ENCODE data around the gene NUCKS1.
A peak's percentile ranks its signal among the peaks of the same experiment; 100 is the strongest.
"Not testable (repeated sequence)": the region's sequence is repeated elsewhere in the genome, so short reads cannot be mapped to it uniquely, and the experiment has no call there.

NUCKS1 gene

DNA sequence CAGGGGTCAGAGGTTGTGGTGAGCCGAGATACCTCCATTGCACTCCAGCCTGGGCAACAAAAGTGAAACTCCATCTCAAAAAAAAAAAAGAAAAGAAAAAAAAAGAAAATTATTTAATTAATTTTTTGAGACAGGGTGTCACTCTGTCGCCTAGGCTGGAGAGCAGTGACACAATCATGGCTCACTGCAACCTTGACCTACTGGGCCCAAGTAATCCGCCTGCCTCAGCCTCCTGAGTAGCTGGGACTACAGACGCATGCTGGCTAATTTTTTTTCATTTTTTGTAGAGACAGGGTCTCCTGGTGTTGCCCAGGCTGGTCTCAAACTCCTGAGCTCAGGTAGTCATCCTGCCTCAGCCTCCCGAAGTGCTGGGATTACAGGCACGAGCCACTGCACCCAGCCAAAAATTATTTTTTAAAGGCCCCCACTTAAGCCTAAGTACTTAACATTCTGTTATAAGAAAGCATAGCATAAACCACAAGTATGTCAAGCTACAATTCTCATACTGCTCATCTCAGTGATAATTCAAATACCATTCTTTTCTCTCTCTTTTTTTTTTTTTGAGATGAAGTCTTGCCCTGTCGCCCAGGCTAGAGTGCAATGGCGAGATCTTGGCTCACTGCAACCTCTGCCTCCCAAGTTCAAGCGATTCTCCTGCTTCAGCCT, 19.9 kb downstream of the NUCKS1 start:
- peak; percentile 43 for DNase-seq (ENCODE audit: low read depth)

DNA sequence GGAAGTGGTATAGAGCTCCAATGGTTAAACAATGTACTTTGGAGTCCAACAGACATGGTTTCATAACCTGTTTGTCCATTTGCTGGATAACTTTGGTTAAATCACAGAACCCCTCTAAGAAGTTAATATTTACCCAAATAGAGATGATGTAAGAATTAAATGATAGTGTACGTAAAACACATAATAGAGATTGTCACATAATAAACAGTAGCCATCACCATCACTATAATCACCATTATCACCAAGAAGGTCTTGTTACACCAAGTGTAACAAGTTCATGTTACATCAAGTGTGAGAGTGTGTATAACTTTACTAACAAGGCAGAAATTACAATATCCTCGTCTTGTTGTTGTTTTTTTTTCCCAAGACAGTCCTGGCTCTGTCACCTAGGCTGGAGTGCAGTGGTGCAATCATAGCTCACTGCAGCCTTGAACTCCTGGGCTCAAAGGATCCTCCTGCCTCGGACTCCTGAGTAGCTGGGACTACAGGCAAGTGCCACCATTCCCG, 23.3 kb downstream of the NUCKS1 start:
- no peak for DNase-seq (ENCODE audit: low read depth)

- DNase-seq (ENCODE audit: low read depth), result no peak
These were observed 24.5 kb downstream of the NUCKS1 start for GRCh38 chr1:205725514-205725913.

- DNase-seq (ENCODE audit: low read depth), result not testable (repeated sequence)
These were observed 29.2 kb downstream of the NUCKS1 start for GRCh38 chr1:205720740-205721139.

DNA sequence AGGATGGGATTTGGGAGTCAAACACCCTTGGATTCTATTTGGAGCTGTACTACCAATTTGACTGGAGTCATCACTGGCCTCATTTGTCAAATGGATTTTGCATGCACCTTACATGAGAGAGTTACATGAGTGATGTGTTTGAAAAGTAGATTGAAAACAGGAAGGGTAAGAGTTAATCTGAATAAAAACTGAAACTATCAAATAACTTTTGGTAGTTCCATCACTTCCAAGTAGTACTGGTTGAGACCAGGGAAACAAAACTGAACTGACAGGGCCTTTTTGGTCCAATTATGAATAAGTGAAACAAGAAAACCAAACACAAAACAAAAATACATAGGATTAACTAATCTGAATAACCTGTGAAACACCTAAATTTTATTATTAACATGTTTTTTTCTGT, 30.2 kb downstream of the NUCKS1 start:
- DNase-seq (ENCODE audit: low read depth), result no peak

DNA sequence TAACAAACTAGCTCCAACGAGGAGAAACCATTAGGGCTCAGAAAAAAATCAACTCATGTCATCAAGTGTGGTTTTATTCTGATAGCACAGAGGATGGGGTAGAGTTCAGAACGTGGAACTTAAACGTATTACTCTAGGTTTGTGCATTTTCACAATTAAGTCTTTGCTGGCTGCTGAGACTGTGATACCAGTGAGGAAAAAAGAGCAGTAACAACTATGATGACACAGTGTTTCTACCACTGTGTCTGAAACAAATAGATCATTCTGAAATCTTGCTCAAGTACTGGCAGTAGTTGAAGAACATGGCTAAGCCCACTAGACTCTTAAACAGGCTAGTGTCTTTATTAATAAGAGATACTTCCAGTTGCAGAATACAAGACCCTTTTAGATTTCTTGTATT, 31.0 kb downstream of the NUCKS1 start:
- peak; percentile 18 for DNase-seq (ENCODE audit: low read depth)

DNA sequence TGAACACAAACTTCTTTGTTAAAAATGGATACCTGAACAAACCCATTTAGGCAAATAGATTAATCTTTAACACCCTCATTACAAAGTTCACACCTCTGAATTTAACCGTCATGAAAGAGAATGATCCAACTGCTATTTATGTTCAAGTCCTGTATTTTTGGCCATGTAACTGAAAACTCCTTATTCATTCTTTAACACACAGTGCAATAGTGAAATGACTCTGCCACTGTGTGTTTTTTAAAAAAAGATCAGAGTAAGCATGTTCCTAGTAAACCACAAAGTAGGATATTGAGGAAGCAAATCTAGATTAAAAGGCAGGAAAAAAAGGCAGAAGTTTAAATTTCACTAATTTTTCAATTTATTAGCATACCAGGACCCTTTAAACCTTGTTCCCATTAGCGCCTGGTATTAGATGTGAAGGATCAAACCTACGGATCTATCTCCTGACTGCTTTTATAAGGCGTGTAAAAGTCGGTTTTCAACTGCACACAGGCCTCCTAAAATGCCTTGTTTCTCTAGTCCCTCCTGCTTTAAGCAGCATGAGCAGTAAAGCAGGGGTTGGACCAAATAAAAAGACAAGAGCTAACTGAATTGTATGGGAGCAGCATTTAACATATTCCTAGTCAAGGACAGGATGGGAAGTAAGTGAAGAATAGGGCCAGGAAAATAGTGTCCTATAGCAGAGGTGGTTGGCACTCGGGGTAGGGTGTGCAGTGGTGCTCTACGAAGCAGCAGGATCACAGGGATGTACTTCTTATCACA, 33.4 kb downstream of the NUCKS1 start:
- DNase-seq (ENCODE audit: low read depth), result no peak

DNA sequence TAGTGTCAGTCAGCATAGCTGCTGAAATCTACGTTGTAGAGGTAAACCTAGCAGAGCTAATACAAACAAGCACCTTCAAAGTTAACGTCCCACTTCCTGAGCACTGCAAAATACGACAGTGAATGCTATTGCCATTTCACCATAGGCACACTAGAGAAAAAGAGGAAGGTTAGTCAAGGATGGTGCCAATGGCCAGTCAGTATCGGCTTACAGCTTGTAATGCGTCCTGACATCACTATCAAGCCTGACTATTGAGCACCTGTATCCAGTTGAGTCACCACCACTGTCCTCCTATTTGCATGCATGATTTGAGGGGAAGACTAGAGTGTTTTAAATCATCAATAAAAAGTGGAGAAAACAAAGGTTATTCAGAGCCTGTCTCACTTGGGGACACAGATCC, 34.4 kb downstream of the NUCKS1 start:
- DNase-seq (ENCODE audit: low read depth), result no peak

GRCh38 chr1:205714906-205715246, 35.1 kb downstream of the NUCKS1 start:
- DNase-seq (ENCODE audit: low read depth), result no peak

GRCh38 chr1:205714190-205714905, 35.6 kb downstream of the NUCKS1 start:
- DNase-seq (ENCODE audit: low read depth), result peak; percentile 41

DNA sequence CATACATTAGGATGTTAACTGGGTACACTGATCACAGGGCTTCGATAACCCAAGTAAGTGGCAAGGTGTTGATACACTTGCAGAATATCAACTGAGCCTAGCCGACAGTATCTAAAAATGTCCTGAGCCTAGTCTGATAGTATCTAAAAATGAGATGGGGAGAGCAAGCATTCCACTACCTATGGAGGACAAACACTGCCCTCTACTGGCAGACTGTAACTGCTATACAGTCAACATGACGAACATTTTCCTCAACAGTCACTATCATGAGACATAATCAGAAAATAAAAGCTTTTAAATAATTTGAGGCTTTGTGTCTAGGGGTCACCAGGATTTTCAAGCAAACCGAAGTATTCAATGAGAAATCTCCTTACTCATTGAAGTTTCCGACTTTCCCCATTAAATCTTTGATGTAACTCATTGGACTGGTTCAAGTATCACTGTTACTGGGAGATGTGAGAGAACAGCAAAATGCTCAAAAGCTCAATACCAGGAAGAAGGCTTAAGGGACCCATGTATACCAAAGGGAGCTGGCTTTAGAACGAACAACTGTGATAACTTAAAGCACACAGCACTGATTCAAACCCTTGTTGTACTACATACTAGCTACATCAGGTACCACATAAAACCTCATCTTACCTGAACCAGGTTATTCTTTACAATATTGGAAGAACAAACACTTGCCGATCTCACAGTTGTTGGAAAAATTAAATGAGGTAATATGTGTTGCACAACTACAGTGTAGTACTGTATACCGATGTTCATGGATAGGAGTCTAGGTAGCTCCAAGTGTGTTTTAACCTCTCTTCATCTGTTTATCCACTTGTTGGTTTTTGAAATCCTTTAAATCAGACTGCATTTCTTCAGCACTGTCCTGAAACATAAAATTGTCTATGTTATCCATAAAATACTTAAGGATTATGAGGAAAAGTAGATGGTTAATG, 38.6 kb downstream of the NUCKS1 start:
- DNase-seq (ENCODE audit: low read depth), result peak; percentile 76

DNA sequence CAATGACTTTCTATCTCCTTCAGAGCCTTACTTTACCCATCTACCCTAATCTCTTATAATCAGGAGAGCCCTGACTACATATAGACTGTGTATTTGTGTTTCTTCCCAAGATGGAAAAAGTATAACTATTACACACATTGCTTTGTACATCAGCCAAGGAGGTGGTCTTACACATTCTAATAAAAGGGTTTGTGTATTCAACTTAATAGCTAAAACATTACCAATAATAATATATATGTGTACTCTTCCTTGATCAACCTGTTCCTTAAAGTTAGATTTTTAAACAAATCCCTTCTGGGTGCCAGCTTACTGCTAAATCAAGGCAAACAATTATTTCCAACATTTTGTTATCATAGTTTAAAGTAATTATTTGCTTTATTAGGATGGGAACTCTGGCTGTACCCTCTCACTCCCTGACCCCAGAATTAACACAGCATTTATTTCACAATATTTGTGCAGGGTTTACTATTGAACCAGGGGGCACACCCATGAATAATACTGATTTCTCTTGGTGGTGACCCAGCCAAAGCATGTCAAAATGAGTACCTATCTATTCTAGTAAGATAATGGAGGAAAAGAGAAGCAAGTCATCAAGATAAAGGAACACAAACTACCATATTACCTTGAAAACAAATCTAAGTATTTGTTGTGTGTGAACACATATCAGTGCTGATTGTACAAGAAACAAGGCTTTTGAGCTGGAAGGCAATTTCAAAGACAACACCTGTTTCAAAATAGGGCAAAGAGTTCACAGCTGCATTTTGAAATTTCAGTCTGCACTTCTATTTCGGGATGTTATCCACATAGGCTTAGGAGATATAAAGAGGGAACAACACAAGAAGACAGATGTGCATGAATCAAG, 39.5 kb downstream of the NUCKS1 start:
- DNase-seq (ENCODE audit: low read depth), result no peak

DNA sequence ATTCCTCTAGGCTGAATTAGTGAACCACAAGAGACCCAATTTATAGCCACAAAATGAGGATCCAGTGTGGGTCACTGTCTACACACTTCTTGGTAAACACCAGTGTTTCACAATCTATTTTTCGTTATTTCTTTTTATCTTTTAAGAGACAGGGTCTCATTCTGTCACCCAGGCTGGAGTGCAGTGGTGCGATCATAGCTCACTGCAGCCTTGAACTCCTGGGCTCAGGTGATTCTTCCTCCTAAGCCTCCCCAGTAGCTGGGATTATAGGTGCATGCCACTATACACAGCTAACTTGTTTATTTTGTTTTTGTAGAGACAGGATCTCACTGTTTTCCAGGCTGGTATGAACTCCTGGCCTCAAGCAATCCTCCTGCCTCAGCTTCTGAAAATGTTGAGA, 40.3 kb downstream of the NUCKS1 start:
- DNase-seq (ENCODE audit: low read depth), result no peak

DNA sequence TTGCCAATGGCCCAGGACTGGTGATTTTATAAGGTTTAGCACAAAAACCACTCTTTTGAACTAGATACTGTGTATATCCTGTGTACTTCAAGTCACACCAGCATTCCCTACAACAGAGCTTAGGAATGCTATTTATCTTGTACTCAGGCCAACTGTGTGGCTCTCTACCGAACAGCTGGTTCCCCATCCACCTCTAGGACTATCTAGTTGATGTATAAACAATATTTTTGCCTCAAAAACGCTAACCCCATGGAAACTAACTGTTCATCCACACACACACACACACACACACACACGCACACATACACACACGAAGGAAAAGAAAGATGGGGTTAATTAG, 41.0 kb downstream of the NUCKS1 start:
- DNase-seq (ENCODE audit: low read depth), result peak; percentile 27

- DNase-seq (ENCODE audit: low read depth), result peak; percentile 40
These were observed 43.1 kb downstream of the NUCKS1 start for GRCh38 chr1:205706601-205707502.

GRCh38 chr1:205704903-205705302, 45.1 kb downstream of the NUCKS1 start:
- DNase-seq (ENCODE audit: low read depth), result no peak

DNA sequence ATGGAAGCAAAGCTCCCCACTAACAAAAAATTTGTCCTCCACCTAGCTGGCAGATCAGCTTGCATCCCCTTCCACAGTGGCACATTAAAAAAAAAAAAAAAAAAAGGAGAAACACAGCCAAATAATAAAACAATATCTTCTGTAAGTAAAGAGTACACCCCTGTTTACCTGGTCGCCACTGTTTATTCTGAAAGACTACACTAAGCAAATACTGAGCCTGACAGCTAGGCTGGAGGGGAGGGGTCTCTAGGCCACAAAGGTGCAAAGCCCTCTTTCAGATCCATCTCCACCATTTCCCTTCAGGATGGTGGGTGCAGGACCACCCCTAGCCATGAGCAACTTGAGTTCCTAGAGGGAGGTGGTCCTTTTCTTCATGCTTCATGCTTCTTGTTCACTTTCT, 46.9 kb downstream of the NUCKS1 start:
- DNase-seq (ENCODE audit: low read depth), result no peak

- DNase-seq (ENCODE audit: low read depth), result no peak
These were observed 48.1 kb downstream of the NUCKS1 start for GRCh38 chr1:205701891-205702290.

- no peak for DNase-seq (ENCODE audit: low read depth)
These were observed 48.6 kb downstream of the NUCKS1 start for GRCh38 chr1:205701420-205701819.

GRCh38 chr1:205700865-205701401, 49.0 kb downstream of the NUCKS1 start:
- DNase-seq (ENCODE audit: low read depth), result peak; percentile 8
